Measurements from ENCODE around the gene PLB1. TPM values are rescaled to one million over a fixed set of nuclear protein-coding genes. Genes with fewer than 3 reads are reported as not detected.

PLB1 gene
- total RNA-seq, 1 experiment from 2014 or later: 0.91 TPM

DNA sequence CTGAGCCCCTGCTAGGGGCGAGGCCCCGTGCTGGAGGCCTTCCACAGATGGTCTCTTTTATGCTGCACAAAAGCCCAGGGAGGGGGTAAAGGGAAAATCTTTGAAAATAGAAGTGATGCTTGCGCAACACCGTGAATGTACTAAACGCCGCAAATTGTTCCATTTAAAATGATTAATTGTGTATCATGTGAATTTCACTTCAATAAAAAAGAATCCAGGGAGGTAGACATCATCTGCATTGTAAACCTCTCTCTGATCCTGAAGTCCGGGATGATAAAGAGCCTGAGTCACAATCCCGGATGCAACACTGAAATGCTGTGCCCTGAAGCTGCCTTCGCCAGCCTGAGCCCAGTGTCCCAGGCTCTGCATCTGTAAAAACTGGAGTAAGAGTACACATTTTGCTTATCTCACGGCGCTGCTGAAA lies 148.1 kb downstream of the PLB1 start:
- H3K36me3 Mint-ChIP-seq (ENCODE audit: insufficient read depth, unreplicated experiment): no peaks in the 10 kb centered on the region
- TF ChIP-seq, protein P1, sequence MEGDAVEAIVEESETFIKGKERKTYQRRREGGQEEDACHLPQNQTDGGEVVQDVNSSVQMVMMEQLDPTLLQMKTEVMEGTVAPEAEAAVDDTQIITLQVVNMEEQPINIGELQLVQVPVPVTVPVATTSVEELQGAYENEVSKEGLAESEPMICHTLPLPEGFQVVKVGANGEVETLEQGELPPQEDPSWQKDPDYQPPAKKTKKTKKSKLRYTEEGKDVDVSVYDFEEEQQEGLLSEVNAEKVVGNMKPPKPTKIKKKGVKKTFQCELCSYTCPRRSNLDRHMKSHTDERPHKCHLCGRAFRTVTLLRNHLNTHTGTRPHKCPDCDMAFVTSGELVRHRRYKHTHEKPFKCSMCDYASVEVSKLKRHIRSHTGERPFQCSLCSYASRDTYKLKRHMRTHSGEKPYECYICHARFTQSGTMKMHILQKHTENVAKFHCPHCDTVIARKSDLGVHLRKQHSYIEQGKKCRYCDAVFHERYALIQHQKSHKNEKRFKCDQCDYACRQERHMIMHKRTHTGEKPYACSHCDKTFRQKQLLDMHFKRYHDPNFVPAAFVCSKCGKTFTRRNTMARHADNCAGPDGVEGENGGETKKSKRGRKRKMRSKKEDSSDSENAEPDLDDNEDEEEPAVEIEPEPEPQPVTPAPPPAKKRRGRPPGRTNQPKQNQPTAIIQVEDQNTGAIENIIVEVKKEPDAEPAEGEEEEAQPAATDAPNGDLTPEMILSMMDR (IDR thresholded peaks at IDR 0.05; ENCODE audit: unreplicated experiment): no peak
- peak overlapping the region; percentile 59 for H3K27ac Mint-ChIP-seq (ENCODE audit: low read depth, unreplicated experiment)
- BruUV-seq (replicated peaks): no TSS peak
- H3K27me3 Mint-ChIP-seq (ENCODE audit: insufficient read depth, unreplicated experiment): no peaks in the 10 kb centered on the region
- CTCF ChIA-PET: interaction anchor here (1.7 kb wide), 1 partner anchor 49 kb away, joined by 8 read pairs; no protein-coding TSS in a partner anchor
- intact Hi-C loops (cut with micrococcal nuclease): loop anchor here (2.0 to 5.0 kb wide), 2 partner anchors 73 to 108 kb away; partner anchors contain the start of gene PPP1CB
- POLR2A ChIA-PET: interaction anchor here (0.6 to 2.1 kb wide), 17 partner anchors 11 to 157 kb away, joined by 3 to 10 read pairs (median 4); partner anchors contain the start of gene PPP1CB
- H3K4me1 Mint-ChIP-seq (ENCODE audit: insufficient read depth, unreplicated experiment): peaks cover 35% of the 10 kb centered on the region
- DNase-seq (ENCODE audit: unreplicated experiment): peak; percentile 76
- peak overlapping the region; percentile 47 for H3K4me3 Mint-ChIP-seq (ENCODE audit: unreplicated experiment)
- H3K9me3 Mint-ChIP-seq (ENCODE audit: unreplicated experiment): no peaks in the 10 kb centered on the region

DNA sequence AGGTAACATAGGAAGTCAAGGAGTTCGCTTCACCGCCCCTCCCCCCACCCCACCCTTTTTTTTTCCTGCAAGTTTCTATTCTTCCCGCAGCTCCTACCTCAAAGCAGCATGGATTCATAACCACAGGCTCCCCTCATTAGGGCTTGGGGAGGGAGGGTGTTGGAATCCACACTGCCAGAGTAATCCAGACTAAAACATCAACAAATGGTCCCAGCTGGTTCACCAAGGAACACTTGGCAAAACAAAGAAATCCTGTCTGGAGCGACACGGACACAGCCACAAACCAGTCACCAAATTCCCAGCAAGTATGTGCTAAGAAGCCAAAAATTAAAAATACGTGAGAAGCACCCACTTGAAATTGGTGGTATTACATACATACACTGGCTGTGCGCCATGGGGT lies 148.9 kb downstream of the PLB1 start:
- Mint-ChIP-seq H3K4me3 (ENCODE audit: unreplicated experiment) (no peak overlapping the region), H3K27ac (ENCODE audit: low read depth, unreplicated experiment) (no peak overlapping the region), H3K9me3 (ENCODE audit: unreplicated experiment) (no peaks in the 10 kb centered on the region), H3K36me3 (ENCODE audit: insufficient read depth, unreplicated experiment) (no peaks in the 10 kb centered on the region), H3K27me3 (ENCODE audit: insufficient read depth, unreplicated experiment) (no peaks in the 10 kb centered on the region), H3K4me1 (ENCODE audit: insufficient read depth, unreplicated experiment) (peaks cover 32% of the 10 kb centered on the region)
- ChIA-PET POLR2A (interaction anchor here (0.6 to 2.0 kb wide), 9 partner anchors 11 to 1304 kb away, joined by 3 to 7 read pairs (median 4); no protein-coding TSS in a partner anchor), CTCF (interaction anchor here (0.8 to 1.7 kb wide), 2 partner anchors 50 to 742 kb away, joined by 3 to 8 read pairs; no protein-coding TSS in a partner anchor)
- BruUV-seq (replicated peaks): no TSS peak
- intact Hi-C loops (cut with micrococcal nuclease): loop anchor here (2.0 to 5.0 kb wide), 2 partner anchors 72 to 108 kb away; partner anchors contain the start of gene PPP1CB
- no peak for DNase-seq (ENCODE audit: unreplicated experiment)
- TF ChIP-seq, protein P1 (IDR thresholded peaks at IDR 0.05; ENCODE audit: unreplicated experiment): no peak

DNA sequence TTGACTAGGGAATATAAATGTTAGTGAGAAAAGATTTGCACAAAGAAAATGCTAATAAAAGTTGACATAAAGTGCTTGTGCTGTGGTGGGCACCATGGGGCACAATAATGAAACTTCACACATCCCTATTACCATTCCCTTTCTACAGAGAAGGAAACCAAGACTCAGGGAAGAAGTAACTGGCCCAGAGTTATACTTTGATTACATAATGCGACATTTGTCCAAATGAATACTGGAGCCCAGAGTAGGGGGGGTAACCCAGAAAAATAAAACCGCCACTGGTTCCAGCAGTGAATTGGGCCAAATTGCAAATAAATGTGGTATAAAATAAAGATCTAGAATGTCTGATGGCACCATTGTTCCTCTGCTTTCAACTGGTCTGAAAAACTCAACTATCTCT lies 149.7 kb downstream of the PLB1 start:
- Mint-ChIP-seq H3K4me3 (ENCODE audit: unreplicated experiment) (no peak overlapping the region), H3K27ac (ENCODE audit: low read depth, unreplicated experiment) (no peak overlapping the region), H3K9me3 (ENCODE audit: unreplicated experiment) (no peaks in the 10 kb centered on the region), H3K4me1 (ENCODE audit: insufficient read depth, unreplicated experiment) (peaks cover 35% of the 10 kb centered on the region), H3K36me3 (ENCODE audit: insufficient read depth, unreplicated experiment) (no peaks in the 10 kb centered on the region), H3K27me3 (ENCODE audit: insufficient read depth, unreplicated experiment) (no peaks in the 10 kb centered on the region)
- TF ChIP-seq, protein P1 (IDR thresholded peaks at IDR 0.05; ENCODE audit: unreplicated experiment): no peak
- ChIA-PET POLR2A (interaction anchor here (0.7 to 2.0 kb wide), 5 partner anchors 9 to 109 kb away, joined by 3 to 7 read pairs (median 4); no protein-coding TSS in a partner anchor), CTCF (interaction anchor here (1.7 kb wide), 1 partner anchor 51 kb away, joined by 8 read pairs; no protein-coding TSS in a partner anchor)
- intact Hi-C loops (cut with micrococcal nuclease): loop anchor here (2.0 kb wide), 1 partner anchor 71 kb away; no protein-coding TSS in a partner anchor
- DNase-seq (ENCODE audit: unreplicated experiment): no peak
- BruUV-seq (replicated peaks): no TSS peak

DNA sequence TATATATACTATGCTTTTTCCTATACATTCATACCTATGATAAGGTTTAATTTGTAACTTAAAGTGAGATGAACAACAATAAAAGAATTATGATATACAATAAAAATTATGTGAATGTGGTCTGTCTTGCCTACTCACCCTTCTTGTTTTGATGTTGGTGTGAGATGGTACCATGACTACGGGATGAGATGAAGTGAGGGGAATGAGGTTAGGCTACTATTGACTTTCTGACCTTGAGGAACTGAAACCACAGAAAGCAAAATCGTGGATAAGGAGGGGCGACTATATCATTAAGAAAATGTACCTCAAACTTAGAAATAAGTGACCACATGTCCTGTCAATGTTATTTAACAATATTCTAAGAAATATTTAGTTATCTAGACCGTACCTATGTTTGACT lies 151.8 kb downstream of the PLB1 start:
- Mint-ChIP-seq H3K9me3 (ENCODE audit: unreplicated experiment) (no peaks in the 10 kb centered on the region), H3K27ac (ENCODE audit: low read depth, unreplicated experiment) (no peak overlapping the region), H3K4me1 (ENCODE audit: insufficient read depth, unreplicated experiment) (peaks cover 40% of the 10 kb centered on the region), H3K4me3 (ENCODE audit: unreplicated experiment) (no peak overlapping the region), H3K27me3 (ENCODE audit: insufficient read depth, unreplicated experiment) (no peaks in the 10 kb centered on the region), H3K36me3 (ENCODE audit: insufficient read depth, unreplicated experiment) (no peaks in the 10 kb centered on the region)
- POLR2A ChIA-PET: interaction anchor here (1.4 kb wide), 1 partner anchor 16 kb away, joined by 5 read pairs; no protein-coding TSS in a partner anchor
- CTCF ChIA-PET: no interaction called here
- DNase-seq (ENCODE audit: unreplicated experiment): no peak
- TF ChIP-seq, protein P1 (IDR thresholded peaks at IDR 0.05; ENCODE audit: unreplicated experiment): no peak
- no TSS peak for BruUV-seq (replicated peaks)
- intact Hi-C loops (cut with micrococcal nuclease): no loop called here
